Measurements from ENCODE around the gene KIF17.

Gene KIF17

DNA sequence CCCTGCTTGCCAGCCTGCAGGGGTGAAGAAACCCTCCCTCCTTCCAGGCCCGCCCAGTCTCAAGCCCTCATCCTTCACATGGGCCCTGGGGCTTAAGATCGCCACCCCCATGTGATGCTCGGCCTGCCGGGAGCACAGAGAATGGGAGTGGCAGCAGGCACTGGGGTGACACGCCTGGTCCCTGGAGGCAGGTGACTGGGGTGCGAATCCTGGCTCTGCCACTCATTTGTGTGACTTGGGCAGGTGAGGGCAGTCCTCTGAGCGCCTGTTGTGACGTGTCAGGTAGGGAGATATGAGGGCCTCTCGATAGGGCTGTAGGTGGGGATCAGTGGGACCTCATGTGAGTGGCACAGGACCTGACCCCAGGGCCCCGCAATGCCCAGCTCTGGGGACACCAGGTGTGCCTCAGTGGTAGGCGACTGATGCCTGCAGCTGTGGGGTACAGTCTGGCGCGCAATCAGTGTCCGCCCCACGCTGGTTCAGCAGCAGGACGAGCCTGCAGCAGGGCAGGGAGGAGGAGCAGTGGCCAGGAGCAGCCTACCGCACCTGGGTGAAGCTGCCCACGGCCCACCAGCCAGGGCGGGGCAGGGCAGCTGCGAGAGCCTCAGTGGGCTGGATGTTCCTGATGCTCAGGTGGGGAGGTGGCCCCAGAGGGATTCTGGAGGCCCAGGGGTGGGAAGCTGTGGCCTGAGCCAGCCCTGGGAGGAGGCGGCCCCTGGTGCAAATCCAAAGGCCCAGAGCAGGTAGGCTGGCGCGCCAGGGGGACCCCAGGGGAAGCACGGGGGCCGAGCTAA lies 8.5 kb upstream of the KIF17 start:
- Histone ChIP-seq H3K9me3 (ENCODE audit: control insufficient read depth, insufficient read depth, low read length) (no peaks in the 10 kb centered on the region), H3K27me3 (ENCODE audit: control insufficient read depth, insufficient read depth, low read length) (peaks cover 13% of the 10 kb centered on the region), H3K4me3 (ENCODE audit: low read depth, low read length) (no peak overlapping the region), H3K36me3 (ENCODE audit: control insufficient read depth, insufficient read depth, low read length) (peaks cover 7% of the 10 kb centered on the region), H3K4me1 (ENCODE audit: control insufficient read depth, insufficient read depth, low read length) (peaks cover 16% of the 10 kb centered on the region), H3K9ac (ENCODE audit: low read depth, low read length) (no peak overlapping the region)

DNA sequence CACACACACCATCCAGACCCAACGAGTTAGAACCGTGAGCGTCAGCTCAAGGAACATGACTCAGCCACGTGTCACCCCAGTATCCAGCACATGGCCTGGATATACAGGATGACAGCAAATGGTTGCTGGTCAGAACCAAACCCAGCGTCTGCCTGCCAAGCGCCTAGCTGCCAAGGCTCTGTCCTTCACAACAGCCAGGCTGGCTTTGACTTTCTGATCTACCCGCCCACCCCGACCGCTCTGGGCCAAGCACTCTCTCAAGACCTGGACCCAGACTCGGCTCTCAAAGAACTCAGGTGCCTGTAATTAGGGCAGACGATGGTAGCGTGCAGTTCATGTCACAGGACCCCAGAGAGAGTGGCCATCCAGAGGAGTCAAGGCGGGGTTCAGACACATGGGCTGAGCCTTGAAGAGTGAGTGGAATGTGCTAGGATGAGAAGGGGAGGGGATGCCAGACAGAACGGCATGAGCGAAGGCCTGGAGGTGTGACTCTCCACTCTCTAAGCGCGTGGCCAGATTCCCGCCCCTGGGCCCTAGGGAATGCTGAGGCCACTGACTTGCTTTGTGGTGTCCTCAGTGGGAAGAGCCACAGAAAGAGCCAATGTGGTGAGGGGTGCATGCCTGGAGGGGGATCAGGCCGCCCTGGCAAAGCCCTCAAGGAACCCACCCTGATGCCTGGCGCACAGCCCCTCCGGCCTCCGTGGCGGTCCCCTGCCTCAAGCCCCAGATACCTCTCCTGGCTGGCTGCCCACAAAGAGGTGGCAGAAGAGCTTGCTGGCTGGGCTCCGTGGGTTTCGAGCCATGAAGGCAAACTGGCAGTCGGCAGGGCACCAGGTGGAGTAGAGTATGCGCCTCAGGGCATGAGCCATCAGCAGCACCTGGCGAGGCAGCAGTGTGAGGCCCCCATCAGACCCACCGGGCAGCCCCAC lies 7.6 kb upstream of the KIF17 start:
- H3K4me1 ChIP-seq (ENCODE audit: control insufficient read depth, insufficient read depth, low read length): peaks cover 16% of the 10 kb centered on the region
- H3K9ac ChIP-seq (ENCODE audit: low read depth, low read length): no peak overlapping the region

DNA sequence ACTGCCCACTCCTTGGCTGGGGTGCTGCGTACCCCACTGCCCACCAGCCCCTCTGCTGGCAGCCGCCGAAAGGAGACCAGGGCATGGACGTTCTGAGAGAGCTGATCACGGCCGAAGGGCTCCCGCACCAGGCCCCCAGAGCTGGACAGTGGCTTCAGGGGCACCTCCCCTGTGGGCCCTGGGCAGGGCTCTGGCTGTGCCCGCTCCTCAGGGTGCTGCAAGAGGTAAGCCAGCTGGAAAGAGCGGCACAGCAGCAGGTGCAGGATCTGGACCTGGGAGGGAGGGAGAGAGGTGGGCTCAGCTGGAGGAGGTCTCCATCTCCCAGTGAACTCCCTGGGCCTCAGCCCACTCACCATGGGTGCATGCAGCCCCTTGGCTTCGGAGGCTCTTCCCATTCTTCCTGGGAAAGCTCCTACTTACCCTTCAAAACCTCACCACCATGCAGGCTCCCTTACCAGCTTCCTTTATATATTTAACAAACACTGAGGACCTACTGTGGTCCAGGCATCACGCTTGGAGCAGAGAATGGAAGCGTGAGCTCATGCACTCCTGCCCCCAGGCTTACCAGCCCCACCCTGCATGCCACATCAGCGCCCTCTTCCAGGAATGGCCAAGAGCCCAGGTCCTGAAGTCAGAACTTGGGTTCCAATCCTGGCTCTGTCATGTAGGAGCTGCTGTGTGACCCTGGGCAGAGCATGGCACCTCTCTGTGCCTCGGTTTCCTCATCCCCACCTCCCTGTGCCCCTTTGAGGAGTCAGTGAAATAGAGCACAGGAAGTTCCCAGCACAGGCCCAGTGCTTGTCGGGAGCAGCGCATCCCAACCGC lies 6.8 kb upstream of the KIF17 start:
- Histone ChIP-seq H3K36me3 (ENCODE audit: control insufficient read depth, insufficient read depth, low read length) (peaks cover 11% of the 10 kb centered on the region), H3K9me3 (ENCODE audit: control insufficient read depth, insufficient read depth, low read length) (no peaks in the 10 kb centered on the region), H3K9ac (ENCODE audit: low read depth, low read length) (no peak overlapping the region), H3K27me3 (ENCODE audit: control insufficient read depth, insufficient read depth, low read length) (peaks cover 8% of the 10 kb centered on the region), H3K4me1 (ENCODE audit: control insufficient read depth, insufficient read depth, low read length) (peaks cover 16% of the 10 kb centered on the region), H3K4me3 (ENCODE audit: low read depth, low read length) (no peak overlapping the region)

More for the DNA sequence above, 7.6 kb upstream of the KIF17 start:
- peaks cover 11% of the 10 kb centered on the region for H3K36me3 ChIP-seq (ENCODE audit: control insufficient read depth, insufficient read depth, low read length)
- no peaks in the 10 kb centered on the region for H3K9me3 ChIP-seq (ENCODE audit: control insufficient read depth, insufficient read depth, low read length)
- peaks cover 5% of the 10 kb centered on the region for H3K27me3 ChIP-seq (ENCODE audit: control insufficient read depth, insufficient read depth, low read length)
- H3K4me3 ChIP-seq (ENCODE audit: low read depth, low read length): no peak overlapping the region

DNA sequence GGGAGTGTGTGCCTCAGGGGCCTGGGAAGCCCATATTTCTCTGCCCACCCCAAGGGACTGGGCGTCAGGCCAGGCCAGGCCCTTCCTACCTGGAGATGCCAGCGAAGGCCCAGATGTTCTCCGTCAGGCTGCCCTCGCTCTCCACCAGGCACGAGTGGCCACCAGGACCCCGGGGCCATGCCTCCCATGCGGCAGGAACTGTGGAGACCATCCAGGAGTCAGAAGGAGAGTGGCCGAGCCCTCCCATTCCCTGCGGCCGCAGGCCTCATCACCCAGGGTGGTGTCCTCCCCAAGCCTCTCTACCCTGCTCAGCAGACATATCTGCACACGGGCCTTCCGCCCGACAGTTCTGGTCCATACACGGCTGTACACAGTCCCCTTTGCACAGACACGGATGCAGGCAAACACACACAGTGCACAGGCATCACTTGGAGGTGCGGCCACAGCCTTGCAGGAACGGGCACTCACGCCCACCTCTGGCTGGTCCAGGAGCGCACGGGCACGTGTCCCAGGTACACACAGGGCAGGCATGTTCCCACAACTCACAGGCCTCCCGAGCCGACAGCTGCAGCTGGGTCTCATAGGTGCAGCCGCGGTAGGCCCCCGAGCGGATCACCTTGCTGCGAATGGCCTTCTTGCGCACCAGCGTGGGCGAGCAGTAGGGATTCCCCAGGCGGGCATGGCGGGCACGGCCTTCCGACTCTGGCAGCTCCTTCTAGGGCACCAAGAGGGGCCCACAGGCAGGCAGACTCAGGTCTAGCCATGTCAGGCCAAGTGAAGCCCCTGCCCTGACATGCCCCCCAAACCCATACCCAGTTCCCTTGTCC lies 5.9 kb upstream of the KIF17 start:
- Histone ChIP-seq H3K9me3 (ENCODE audit: control insufficient read depth, insufficient read depth, low read length) (no peaks in the 10 kb centered on the region), H3K27me3 (ENCODE audit: control insufficient read depth, insufficient read depth, low read length) (peaks cover 3% of the 10 kb centered on the region), H3K4me3 (ENCODE audit: low read depth, low read length) (no peak overlapping the region), H3K36me3 (ENCODE audit: control insufficient read depth, insufficient read depth, low read length) (peaks cover 11% of the 10 kb centered on the region), H3K9ac (ENCODE audit: low read depth, low read length) (no peak overlapping the region), H3K4me1 (ENCODE audit: control insufficient read depth, insufficient read depth, low read length) (peaks cover 11% of the 10 kb centered on the region)

DNA sequence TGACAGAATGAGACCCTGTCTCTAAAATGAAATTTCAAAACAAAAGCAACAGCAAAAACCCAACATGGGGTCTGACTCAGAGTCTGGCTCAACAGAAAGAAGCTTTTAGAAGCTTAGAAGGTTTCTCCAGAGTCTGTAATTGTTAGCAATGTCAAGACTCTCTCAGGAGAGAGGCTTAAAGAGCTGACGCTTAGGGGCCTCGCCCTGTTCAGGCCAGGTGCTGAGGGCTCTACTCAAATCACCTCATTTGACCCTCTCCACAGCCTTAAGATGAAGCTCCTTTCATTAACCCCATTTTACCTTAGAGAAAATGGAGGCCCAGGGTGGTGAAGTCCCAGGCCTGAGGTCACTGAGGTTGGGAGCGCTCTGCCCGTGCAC lies 5.3 kb upstream of the KIF17 start:
- H3K4me1 ChIP-seq (ENCODE audit: control insufficient read depth, insufficient read depth, low read length): peaks cover 8% of the 10 kb centered on the region
- no peak overlapping the region for H3K4me3 ChIP-seq (ENCODE audit: low read depth, low read length)
- no peaks in the 10 kb centered on the region for H3K9me3 ChIP-seq (ENCODE audit: control insufficient read depth, insufficient read depth, low read length)
- H3K27me3 ChIP-seq (ENCODE audit: control insufficient read depth, insufficient read depth, low read length): peaks cover 3% of the 10 kb centered on the region
- no peak overlapping the region for H3K9ac ChIP-seq (ENCODE audit: low read depth, low read length)
- H3K36me3 ChIP-seq (ENCODE audit: control insufficient read depth, insufficient read depth, low read length): peaks cover 11% of the 10 kb centered on the region

DNA sequence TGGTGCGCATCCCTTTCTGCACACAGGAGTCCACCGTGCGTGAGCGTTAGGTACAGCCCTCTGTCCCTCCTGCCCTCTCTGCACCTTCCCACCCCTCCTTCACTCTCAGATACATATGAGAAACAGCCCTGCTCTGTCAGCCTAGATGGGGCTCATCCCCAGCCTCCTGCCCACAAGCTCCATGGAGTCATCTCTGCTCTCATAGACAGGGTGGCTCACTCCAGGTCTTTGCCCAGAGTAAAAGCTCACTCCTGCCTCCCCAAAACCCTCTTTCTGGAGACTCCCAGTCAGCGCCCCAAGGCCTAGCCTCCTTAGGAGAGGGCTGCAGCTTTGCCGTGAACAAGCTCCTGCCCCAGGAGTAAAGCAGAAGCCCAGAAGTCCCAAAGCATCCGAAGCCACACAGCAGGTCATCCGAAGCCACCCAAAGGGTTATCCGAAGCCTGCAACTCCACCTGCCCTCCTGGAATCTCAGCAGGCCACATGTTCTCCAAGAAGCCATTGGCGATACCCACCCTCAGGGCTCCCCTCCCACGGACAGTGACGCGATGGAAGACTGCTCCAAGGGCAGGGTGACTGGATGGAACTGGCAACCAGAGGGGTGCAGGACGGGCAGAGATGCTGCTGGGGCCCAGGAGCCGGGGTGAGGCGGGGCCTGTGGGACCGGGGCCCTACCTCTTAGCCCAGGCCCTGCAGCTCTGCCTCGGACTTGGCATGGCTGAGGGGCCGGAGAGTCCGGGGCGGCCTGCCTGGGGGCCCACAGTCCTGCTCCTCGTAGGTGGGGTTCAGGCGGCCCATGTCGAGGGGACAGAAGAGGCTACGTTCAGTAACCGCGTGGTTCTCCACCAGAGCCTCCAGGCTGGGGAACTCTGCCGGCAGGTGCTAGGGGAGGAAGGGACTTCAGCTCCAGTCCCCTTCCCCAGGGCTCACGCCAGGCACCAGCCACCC lies 3.6 kb upstream of the KIF17 start:
- peaks cover 3% of the 10 kb centered on the region for H3K27me3 ChIP-seq (ENCODE audit: control insufficient read depth, insufficient read depth, low read length)
- H3K4me3 ChIP-seq (ENCODE audit: low read depth, low read length): no peak overlapping the region
- H3K9ac ChIP-seq (ENCODE audit: low read depth, low read length): no peak overlapping the region
- no peaks in the 10 kb centered on the region for H3K9me3 ChIP-seq (ENCODE audit: control insufficient read depth, insufficient read depth, low read length)
- peaks cover 11% of the 10 kb centered on the region for H3K36me3 ChIP-seq (ENCODE audit: control insufficient read depth, insufficient read depth, low read length)
- H3K4me1 ChIP-seq (ENCODE audit: control insufficient read depth, insufficient read depth, low read length): peaks cover 2% of the 10 kb centered on the region

DNA sequence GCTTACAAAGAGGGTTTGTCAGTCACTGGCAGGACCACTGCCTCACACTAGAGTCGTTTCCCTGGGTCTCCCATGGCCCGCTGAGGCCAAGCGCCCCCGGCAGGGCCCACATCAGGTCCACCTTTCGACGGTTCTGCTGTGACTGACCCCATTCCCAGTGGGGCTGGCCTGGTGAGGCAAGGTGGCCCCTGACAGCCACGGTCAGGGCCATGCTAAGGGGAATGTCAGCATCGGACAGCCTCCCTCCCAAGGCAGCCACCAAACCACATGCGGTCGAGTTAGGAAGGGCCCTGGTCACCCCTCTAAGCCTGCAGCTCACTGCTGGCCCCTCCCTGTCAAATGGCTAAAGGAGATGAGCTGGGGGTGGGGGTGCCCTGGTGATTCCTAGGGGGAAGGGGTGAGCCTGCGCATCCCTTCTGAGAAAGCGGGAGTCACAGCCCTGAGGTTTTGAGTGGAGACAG lies 2.9 kb upstream of the KIF17 start:
- Histone ChIP-seq H3K9me3 (ENCODE audit: control insufficient read depth, insufficient read depth, low read length) (no peaks in the 10 kb centered on the region), H3K36me3 (ENCODE audit: control insufficient read depth, insufficient read depth, low read length) (peaks cover 11% of the 10 kb centered on the region), H3K4me1 (ENCODE audit: control insufficient read depth, insufficient read depth, low read length) (peaks cover 2% of the 10 kb centered on the region), H3K27me3 (ENCODE audit: control insufficient read depth, insufficient read depth, low read length) (peaks cover 3% of the 10 kb centered on the region), H3K4me3 (ENCODE audit: low read depth, low read length) (no peak overlapping the region), H3K9ac (ENCODE audit: low read depth, low read length) (no peak overlapping the region)

DNA sequence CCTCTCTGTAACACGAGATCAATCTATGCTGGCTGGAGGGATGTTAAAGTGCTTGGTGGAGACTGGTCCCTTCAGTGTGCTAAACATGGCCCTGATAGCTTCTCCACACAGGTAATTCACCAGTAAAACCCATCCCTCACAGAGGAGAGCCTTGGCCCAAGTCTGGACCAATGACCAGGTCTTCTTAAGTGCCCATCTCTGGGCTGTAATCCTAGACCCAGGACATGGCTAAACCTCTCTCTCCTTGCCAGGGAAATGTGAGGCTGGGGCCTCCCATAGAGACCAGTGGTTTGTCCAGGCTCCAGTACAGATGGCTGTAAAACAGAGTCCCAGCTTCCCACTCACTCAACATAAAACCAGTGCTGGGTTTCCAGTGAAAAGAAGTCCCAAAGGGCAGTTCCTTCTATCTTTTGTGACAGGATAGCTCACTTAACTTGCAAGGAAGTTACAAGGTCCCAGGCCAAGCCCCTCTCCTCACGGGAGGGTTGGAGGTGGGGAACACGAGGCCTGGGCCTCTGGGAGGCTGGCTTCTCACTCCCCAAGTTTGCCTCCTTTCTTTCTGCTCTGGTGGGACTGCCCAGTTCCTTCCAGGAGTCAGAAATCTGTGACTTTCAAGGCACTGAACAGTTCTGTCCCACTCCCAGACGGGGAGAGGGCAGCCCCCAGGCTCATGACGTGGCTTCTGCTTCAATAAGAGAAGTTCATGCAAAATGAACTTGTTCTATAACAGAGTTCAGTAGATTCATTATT lies 2.2 kb upstream of the KIF17 start:
- peaks cover 2% of the 10 kb centered on the region for H3K4me1 ChIP-seq (ENCODE audit: control insufficient read depth, insufficient read depth, low read length)
- H3K9me3 ChIP-seq (ENCODE audit: control insufficient read depth, insufficient read depth, low read length): no peaks in the 10 kb centered on the region
- peaks cover 15% of the 10 kb centered on the region for H3K36me3 ChIP-seq (ENCODE audit: control insufficient read depth, insufficient read depth, low read length)
- H3K9ac ChIP-seq (ENCODE audit: low read depth, low read length): no peak overlapping the region
- H3K4me3 ChIP-seq (ENCODE audit: low read depth, low read length): no peak overlapping the region
- H3K27me3 ChIP-seq (ENCODE audit: control insufficient read depth, insufficient read depth, low read length): peaks cover 3% of the 10 kb centered on the region

DNA sequence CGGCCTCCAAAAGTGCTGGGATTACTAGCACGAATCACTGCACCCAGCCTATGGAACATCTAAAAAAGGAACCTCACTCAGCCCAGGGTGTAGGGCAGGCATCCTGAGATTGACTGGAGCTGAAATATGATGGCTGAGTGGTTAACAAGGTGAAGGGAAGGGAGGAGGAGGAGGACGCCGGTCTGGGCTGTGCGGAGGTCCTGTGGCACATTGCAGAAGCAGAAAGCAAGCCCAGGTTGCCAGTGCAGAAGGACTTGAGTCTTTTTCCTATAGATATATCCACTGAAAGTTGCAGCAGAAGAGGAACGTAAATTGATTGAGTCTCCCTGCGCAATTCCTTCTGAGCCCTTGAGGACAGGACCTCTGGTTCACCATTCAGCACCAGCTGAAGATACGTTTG lies 1.5 kb upstream of the KIF17 start:
- Histone ChIP-seq H3K9ac (ENCODE audit: low read depth, low read length) (no peak overlapping the region), H3K36me3 (ENCODE audit: control insufficient read depth, insufficient read depth, low read length) (peaks cover 14% of the 10 kb centered on the region), H3K4me1 (ENCODE audit: control insufficient read depth, insufficient read depth, low read length) (peaks cover 2% of the 10 kb centered on the region), H3K9me3 (ENCODE audit: control insufficient read depth, insufficient read depth, low read length) (no peaks in the 10 kb centered on the region), H3K27me3 (ENCODE audit: control insufficient read depth, insufficient read depth, low read length) (peaks cover 3% of the 10 kb centered on the region), H3K4me3 (ENCODE audit: low read depth, low read length) (no peak overlapping the region)
